ENCODE results near the gene CEP97.

Gene CEP97

GRCh38 chr3:101778385-101779046 lies 54.1 kb downstream of the CEP97 start:
- no peak for DNase-seq

- peak; percentile 88 for DNase-seq
These were observed 54.8 kb downstream of the CEP97 start, which contains the start of gene NXPE3 for GRCh38 chr3:101779047-101779821. NXPE3 (plus strand) TSS chr3:101779211; CDS start chr3:101785597, 6,386 bp downstream.

- DNase-seq, result no peak
These were observed 55.5 kb downstream of the CEP97 start for GRCh38 chr3:101779822-101780381.

DNA sequence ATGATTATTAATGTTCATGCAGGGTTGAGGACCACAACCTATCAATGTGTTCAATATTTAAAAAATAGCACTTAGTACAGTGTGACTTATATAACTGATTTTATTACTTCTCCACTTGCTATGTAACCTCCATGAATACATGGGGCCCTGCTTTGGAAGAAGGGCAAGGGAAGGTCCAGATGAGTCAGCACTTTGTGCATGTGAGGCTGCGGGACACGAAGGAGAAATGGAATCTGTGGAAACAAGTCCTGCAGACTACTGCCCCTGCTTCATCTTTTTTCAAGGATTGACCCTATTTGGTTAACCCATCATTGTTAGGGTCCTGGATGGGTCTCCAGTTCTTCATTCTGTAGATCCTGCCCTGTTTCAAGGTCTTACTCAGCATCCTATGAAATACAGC lies 56.2 kb downstream of the CEP97 start:
- DNase-seq, result no peak

- DNase-seq, result no peak
These were observed 56.8 kb downstream of the CEP97 start for GRCh38 chr3:101781166-101781565.

GRCh38 chr3:101784855-101785613 lies 60.6 kb downstream of the CEP97 start:
- no peak for DNase-seq

DNA sequence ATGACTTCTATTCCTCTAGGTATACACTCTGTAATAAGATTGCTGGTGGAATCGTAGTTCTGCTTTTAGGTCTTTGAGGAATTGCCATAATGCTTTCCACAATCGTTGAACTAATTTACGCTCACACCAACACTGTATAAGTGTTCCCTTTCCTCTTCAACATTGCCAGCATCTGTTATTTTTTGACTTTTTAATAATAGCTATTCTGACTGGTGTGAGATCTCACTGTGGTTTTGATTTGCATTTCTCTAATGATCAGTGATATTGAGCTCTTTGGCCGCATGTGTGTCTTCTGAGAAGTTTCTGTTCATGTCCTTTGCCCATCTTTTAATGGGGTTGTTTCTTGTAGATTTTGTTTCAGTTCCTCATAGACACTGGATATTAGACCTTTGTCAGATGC lies 67.4 kb downstream of the CEP97 start:
- DNase-seq, result no peak

DNA sequence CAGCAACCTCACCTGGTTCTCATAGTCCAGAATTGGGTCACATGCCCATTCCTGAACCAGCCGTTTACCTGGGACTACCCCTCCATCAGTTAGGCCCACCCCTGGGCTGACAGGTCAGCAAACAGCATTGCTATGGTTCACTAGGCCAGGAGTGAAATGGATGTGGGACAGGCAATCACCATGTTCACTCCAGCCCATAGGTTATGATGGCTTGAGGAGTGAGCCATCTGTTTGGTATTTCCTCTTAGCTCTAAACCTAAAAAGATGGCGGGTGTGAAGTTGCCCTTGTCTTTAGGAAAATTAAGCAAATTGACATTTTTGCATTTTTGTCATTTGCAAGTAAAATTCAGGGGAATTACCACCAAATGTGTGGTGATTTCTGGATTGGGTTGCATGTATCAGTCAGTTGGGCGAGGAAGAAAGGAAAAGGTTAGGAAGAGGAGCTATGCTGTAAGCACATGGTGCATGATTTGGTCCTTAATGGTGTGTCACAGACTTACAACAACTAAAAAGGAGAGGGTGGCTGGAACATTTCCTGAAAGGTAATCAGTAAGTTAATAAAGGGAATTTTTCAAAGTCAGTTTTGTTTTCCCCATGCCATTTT lies 71.8 kb downstream of the CEP97 start:
- DNase-seq, result no peak

- no peak for DNase-seq
These were observed 76.8 kb downstream of the CEP97 start for GRCh38 chr3:101801174-101801573.

- DNase-seq, result no peak
These were observed 77.8 kb downstream of the CEP97 start for GRCh38 chr3:101802179-101802578.

DNA sequence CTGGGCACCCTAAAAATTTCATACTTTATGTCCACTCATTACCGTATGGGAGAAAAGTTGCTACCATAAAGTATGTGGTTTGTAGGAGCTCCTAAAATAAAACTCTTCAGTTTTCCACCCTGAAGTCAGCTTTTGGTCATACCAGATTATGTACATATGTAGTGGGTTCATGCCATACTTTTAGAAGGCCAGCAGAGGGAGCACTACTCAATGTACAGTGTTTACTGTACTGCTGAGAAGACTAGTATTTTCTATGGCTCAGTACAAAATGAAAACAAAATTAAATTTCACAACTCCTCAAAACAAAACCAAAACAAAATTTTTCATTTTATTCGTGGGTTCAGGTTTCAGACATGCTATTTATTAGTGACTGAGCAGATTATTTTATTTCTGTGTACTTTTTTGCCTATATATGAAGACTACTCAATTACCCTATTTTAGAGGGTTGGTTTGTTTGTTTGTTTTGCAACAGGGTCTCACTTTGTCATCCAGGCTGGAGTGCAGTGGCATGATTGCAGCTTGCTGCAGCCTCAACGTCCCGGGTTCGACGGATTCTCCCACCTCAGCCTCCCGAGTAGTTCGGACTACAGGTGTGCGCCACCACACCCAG lies 78.9 kb downstream of the CEP97 start:
- DNase-seq, result no peak

- DNase-seq, result no peak
These were observed 79.5 kb downstream of the CEP97 start for GRCh38 chr3:101803939-101804338.

GRCh38 chr3:101806491-101806890 lies 82.1 kb downstream of the CEP97 start:
- DNase-seq, result no peak

GRCh38 chr3:101807888-101808287 lies 83.5 kb downstream of the CEP97 start:
- no peak for DNase-seq

DNA sequence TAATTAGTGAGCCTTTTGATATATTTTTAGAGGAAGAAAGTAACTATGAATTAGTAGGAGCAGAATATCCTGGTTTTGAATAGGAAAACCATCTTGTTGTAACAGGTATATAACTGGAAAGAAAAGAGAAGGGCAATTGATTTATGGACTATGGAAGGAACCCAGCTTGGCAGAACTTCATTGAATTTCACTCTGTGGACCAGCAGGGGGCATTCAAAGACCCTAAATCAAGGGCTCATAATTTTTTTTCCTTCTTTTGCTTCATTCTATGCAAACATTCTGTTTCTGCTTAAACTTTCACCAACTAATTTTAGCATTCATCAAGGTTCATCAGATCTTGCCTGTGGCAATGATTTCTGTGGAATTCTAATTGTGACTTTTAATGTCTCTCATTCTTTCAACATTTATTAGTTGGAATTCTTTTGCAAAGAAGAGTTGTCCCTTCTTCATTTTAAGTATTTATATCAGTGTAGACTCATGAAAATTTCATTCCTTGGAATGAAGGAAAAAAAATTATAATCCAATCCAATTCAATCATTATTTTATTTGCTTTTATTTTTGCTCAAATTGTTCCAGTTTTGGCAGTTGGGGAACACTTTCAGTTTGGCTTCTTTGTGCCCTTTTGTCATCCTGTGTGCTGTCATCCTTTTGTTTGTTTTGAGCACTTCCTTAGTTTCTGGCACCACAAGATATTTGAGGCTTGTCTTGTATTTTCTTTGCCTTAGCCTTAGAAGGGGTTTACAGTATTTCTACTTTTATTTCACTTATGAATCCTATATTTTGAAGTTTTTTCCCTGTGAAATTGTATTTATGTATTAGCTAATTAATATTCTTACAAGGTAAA lies 85.0 kb downstream of the CEP97 start:
- DNase-seq, result no peak

- no peak for DNase-seq
These were observed 85.6 kb downstream of the CEP97 start for GRCh38 chr3:101810022-101810418.

DNA sequence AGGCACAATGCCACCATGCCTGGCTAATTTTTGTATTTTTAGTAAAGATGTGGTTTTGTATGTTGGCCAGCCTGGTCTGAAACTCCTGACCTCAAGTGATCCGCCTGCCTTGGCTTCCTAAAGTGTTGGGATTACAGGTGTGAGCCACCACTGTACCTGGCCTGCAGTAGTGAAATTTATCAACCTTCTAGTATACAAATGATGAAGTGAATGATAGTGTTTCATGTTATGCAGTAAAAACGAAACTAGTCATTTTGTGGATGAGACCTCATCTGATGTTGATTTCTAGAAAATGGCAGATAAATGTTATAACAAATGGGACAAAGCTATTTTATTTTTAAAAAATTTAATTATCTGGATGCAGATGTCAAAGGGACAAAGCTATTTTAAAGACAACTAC lies 87.5 kb downstream of the CEP97 start:
- DNase-seq, result no peak

DNA sequence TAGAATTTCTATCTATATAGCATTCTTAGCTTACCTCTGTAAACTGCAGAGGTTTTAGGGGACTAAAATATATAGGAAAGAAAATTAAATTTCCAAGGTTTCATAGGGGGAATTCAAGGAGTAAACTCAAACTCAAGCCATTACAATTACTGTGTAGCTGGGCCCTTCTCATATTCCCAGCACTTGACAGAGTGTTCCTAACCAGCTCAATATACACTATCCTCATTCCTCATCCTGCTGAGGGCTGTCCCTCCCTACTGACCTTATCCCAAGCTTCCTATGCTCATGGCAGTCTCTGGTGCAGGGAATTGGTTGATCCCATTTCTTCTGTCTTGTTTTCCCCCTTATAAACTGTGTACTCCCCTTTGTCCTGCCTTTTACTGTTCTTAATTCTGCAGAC lies 88.5 kb downstream of the CEP97 start:
- no peak for DNase-seq

- DNase-seq, result no peak
These were observed 89.5 kb downstream of the CEP97 start for GRCh38 chr3:101813817-101814440.

GRCh38 chr3:101814835-101815234 lies 90.4 kb downstream of the CEP97 start:
- DNase-seq, result no peak

Data from activated gamma-delta T cell (primary cell).